Measurements from ENCODE around the gene SLC6A5. TPM values are rescaled to one million over a fixed set of nuclear protein-coding genes. Genes with fewer than 3 reads are reported as not detected.

Gene SLC6A5
- total and polyA plus RNA-seq, 4 donors = not detected

DNA sequence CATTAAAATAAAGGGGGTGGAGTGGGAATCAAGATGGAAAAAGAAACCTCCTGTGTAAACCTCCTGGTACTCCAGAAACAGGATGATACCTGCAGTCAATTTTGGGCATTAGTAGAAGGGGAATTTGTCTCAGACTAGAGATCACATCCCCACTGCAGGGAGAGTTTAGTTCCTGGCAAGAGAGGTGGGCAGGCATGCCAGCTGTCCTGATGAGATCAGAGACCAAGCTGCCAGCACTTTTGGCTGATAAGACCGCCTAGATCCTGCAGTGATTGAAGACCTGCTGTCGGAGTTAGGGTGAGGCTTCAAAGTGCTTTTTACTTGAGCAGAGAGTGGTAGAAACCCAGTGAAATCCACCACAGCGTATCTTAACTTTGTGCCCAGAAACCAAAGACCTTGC, 40.3 kb downstream of the SLC6A5 start:
- Histone ChIP-seq H3K4me1 (ENCODE audit: control insufficient read depth in 5 of 5, insufficient read depth in 5 of 5, low read length in 5 of 5) (no peaks in the 10 kb centered on the region), H3K4me3 (no peak overlapping the region), H3K27me3 (ENCODE audit: control insufficient read depth in 3 of 3, insufficient read depth in 3 of 3, low read length in 2 of 3) (peaks cover 0 to 2% (median 0%) of the 10 kb centered on the region in 3 donors), H3K36me3 (ENCODE audit: control insufficient read depth in 4 of 4, insufficient read depth in 4 of 4, low read length in 4 of 4) (no peaks in the 10 kb centered on the region), H3K9ac (ENCODE audit: insufficient read depth in 1 of 2, low read length in 2 of 2) (no peak overlapping the region), H3K27ac (ENCODE audit: low read depth in 1 of 2, low read length in 1 of 2) (no peak overlapping the region), H3K9me3 (ENCODE audit: control insufficient read depth in 4 of 4, insufficient read depth in 3 of 4, low read length in 3 of 4) (no peaks in the 10 kb centered on the region)
- WGBS, 2 donors = 54 to 62% methylated on average over 3 of the region's 3 CpGs
- TF ChIP-seq, protein P1, sequence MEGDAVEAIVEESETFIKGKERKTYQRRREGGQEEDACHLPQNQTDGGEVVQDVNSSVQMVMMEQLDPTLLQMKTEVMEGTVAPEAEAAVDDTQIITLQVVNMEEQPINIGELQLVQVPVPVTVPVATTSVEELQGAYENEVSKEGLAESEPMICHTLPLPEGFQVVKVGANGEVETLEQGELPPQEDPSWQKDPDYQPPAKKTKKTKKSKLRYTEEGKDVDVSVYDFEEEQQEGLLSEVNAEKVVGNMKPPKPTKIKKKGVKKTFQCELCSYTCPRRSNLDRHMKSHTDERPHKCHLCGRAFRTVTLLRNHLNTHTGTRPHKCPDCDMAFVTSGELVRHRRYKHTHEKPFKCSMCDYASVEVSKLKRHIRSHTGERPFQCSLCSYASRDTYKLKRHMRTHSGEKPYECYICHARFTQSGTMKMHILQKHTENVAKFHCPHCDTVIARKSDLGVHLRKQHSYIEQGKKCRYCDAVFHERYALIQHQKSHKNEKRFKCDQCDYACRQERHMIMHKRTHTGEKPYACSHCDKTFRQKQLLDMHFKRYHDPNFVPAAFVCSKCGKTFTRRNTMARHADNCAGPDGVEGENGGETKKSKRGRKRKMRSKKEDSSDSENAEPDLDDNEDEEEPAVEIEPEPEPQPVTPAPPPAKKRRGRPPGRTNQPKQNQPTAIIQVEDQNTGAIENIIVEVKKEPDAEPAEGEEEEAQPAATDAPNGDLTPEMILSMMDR (IDR thresholded peaks at IDR 0.05; ENCODE audit: control extremely low read depth, extremely low read depth) = no peak
- DNase-seq (no peak), ATAC-seq (ENCODE audit: insufficient read depth, low FRiP score) (no peak)

- H3K27ac ChIP-seq (ENCODE audit: low read depth in 1 of 2, low read length in 1 of 2) = no peak overlapping the region
- no peak for DNase-seq
- H3K9me3 ChIP-seq (ENCODE audit: control insufficient read depth in 4 of 4, insufficient read depth in 3 of 4, low read length in 3 of 4) = no peaks in the 10 kb centered on the region
- no peak overlapping the region for H3K9ac ChIP-seq (ENCODE audit: insufficient read depth in 1 of 2, low read length in 2 of 2)
- no peaks in the 10 kb centered on the region for H3K4me1 ChIP-seq (ENCODE audit: control insufficient read depth in 5 of 5, insufficient read depth in 5 of 5, low read length in 5 of 5)
- no peaks in the 10 kb centered on the region for H3K36me3 ChIP-seq (ENCODE audit: control insufficient read depth in 4 of 4, insufficient read depth in 4 of 4, low read length in 4 of 4)
- no peak overlapping the region for H3K4me3 ChIP-seq
- 95 to 97% methylated on average over 2 of the region's 2 CpGs for WGBS, 2 donors
- peaks cover 0 to 2% (median 0%) of the 10 kb centered on the region in 3 donors for H3K27me3 ChIP-seq (ENCODE audit: control insufficient read depth in 3 of 3, insufficient read depth in 3 of 3, low read length in 2 of 3)
- no peak for ATAC-seq (ENCODE audit: insufficient read depth, low FRiP score)
- TF ChIP-seq, protein P1 (IDR thresholded peaks at IDR 0.05; ENCODE audit: control extremely low read depth, extremely low read depth) = no peak
Observed at GRCh38 chr11:20640401-20640800, 41.0 kb downstream of the SLC6A5 start.

DNA sequence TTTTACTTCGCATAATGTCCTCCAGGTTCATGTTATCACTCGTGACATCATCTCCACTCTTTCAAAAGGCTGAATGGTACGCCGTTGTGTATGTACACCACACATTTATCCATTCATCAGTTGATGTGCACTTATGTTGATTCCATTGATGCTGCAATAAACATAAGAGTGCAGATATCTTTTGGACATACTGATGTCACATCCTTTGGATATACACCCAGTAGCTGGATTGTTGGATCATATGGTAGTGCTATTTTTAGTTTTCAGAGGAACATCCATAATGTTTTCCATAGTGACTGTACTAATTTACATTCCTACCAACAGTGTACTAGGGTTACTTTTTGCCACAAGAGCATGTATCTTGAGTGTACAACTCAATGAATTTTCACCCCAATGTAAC, 45.0 kb downstream of the SLC6A5 start:
- TF ChIP-seq, protein P1 (IDR thresholded peaks at IDR 0.05; ENCODE audit: control extremely low read depth, extremely low read depth) = no peak
- no peak overlapping the region for H3K27ac ChIP-seq (ENCODE audit: low read depth in 1 of 2, low read length in 1 of 2)
- H3K9me3 ChIP-seq (ENCODE audit: control insufficient read depth in 4 of 4, insufficient read depth in 3 of 4, low read length in 3 of 4) = no peaks in the 10 kb centered on the region
- no peaks in the 10 kb centered on the region for H3K36me3 ChIP-seq (ENCODE audit: control insufficient read depth in 4 of 4, insufficient read depth in 4 of 4, low read length in 4 of 4)
- no peaks in the 10 kb centered on the region for H3K4me1 ChIP-seq (ENCODE audit: control insufficient read depth in 5 of 5, insufficient read depth in 5 of 5, low read length in 5 of 5)
- WGBS, 2 donors = 81 to 89% methylated on average over 4 of the region's 4 CpGs
- H3K9ac ChIP-seq (ENCODE audit: insufficient read depth in 1 of 2, low read length in 2 of 2) = no peak overlapping the region
- ATAC-seq (ENCODE audit: insufficient read depth, low FRiP score) (no peak), DNase-seq (no peak)
- H3K4me3 ChIP-seq = no peak overlapping the region
- H3K27me3 ChIP-seq (ENCODE audit: control insufficient read depth in 3 of 3, insufficient read depth in 3 of 3, low read length in 2 of 3) = no peaks in the 10 kb centered on the region

DNA sequence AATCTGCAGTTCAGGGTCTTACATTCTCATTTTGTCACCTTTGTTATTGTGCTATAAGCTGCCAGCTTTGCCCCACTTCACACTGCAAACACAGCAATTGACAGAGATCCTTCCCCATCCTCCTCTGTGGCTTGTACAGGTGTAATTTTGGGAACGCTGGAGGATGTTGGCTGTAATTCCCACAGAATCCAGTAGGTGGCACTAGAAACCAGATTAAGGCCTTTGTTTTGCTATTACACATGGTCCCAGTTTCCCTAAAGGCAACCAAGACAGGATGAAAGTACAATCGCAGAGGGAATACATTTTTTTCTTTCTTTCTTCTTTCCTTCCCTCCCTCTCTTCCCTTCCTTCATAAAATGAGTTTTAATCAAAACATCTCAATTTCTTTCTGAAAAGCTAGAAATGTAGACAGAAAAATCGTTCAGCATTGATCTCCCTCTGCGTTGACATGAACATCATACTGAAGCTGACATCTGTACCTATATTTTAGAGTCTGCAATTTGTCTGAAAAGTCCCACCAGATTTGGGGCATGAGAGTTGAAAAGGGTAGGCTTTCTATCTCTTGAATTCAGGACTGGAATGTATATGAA, 48.7 kb downstream of the SLC6A5 start:
- Histone ChIP-seq H3K27me3 (ENCODE audit: control insufficient read depth in 3 of 3, insufficient read depth in 3 of 3, low read length in 2 of 3) (no peaks in the 10 kb centered on the region), H3K4me1 (ENCODE audit: control insufficient read depth in 5 of 5, insufficient read depth in 5 of 5, low read length in 5 of 5) (no peaks in the 10 kb centered on the region), H3K36me3 (ENCODE audit: control insufficient read depth in 4 of 4, insufficient read depth in 4 of 4, low read length in 4 of 4) (no peaks in the 10 kb centered on the region), H3K4me3 (no peak overlapping the region), H3K27ac (ENCODE audit: low read depth in 1 of 2, low read length in 1 of 2) (no peak overlapping the region), H3K9ac (ENCODE audit: insufficient read depth in 1 of 2, low read length in 2 of 2) (no peak overlapping the region), H3K9me3 (ENCODE audit: control insufficient read depth in 4 of 4, insufficient read depth in 3 of 4, low read length in 3 of 4) (no peaks in the 10 kb centered on the region)
- ATAC-seq (ENCODE audit: insufficient read depth, low FRiP score) (no peak), DNase-seq (peak; percentile 50 to 67 (median 63))
- 40 to 41% methylated on average over 4 of the region's 4 CpGs for WGBS, 2 donors
- TF ChIP-seq, protein P1 (IDR thresholded peaks at IDR 0.05; ENCODE audit: control extremely low read depth, extremely low read depth) = peak; percentile 79
